Activated naive CD4-positive, alpha-beta T cell treated with anti-CD3 and anti-CD28 coated beads, Interleukin-2, amount 50 U/mL, for 72 hours (primary cell): Measurements from ENCODE around the gene FAM8A1. TPM values are rescaled to one million over a fixed set of nuclear protein-coding genes. Genes with fewer than 3 reads are reported as not detected.
A peak's percentile ranks its signal among the peaks of the same experiment; 100 is the strongest.

ENCODE experiments used
- ATAC-seq, 2 donors: fragments of 150-1000 bp; cut with Tn5 transposase; 2 replicates each; pipeline ENCODE4 v1.10.0; 2021; ENCODE audit warnings: mild to moderate bottlenecking in 2 of 2, moderate library complexity in 2 of 2
- DNase-seq, 2 donors: peaks; one replicate each; pipeline ENCODE4 v3.0.0; 2021 to 2022; ENCODE audit warnings: low spot score in 2 of 2
- H3K27ac Mint-ChIP-seq, 2 donors: one replicate each; pipeline ENCODE4 v1.8.0; 2022; ENCODE audit warnings: mild to moderate bottlenecking in 2 of 2, mixed read lengths in 2 of 2
- H3K36me3 Mint-ChIP-seq, 2 donors: one replicate each; pipeline ENCODE4 v1.8.0; 2022; ENCODE audit warnings: mixed read lengths in 2 of 2
- H3K9me3 Mint-ChIP-seq, 2 donors: one replicate each; pipeline ENCODE4 v1.8.0; 2022; ENCODE audit warnings: mixed read lengths in 2 of 2
- total RNA-seq, 2 donors: library from RNA; stranded (reverse); gene quantifications; one replicate each; pipeline ENCODE4 v1.2.3, GENCODE V29; 2022

FAM8A1 gene
- total RNA-seq, 2 donors from 2014 or later = 3.9 TPM

DNA sequence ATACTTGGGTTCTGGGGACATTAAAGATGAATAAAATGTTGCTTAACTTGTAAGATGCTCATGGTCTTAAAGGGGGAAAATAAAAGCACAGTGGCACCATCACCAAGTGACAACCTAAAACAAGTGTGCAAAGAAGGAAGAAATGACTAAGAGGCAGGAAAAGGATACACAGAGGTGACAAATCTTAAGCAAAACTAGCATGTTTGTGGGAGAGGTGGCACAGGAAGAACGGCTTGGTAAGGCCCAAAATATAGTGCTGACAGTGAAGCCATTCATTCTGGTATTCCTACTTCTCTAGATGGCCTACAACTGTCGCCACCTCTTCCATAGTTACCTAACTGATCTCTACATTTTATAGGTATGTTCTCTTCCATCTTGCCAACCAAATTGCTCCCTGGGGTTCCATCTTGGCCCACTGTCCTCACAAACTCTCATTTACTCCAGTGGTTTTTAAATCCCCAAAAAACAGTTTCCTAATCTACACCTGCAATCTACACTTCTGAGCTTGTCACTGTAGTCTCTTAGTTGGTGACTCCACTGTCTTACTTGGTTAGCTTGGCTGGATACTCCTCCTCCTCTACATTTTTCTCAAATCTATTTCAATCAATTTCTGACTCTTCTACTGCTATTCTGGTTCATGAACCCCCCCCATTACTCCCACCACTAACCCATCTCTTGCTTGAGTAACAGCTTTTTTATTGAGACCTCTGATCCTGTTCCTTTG lies 33.5 kb downstream of the FAM8A1 start:
- DNase-seq (peak in 1 of 2 donors; percentile 27), ATAC-seq (peak; percentile 90 to 95)
- Mint-ChIP-seq H3K9me3 (no peaks in the 10 kb centered on the region), H3K27ac (peak overlapping the region; percentile 33 to 76), H3K36me3 (peaks cover 27 to 73% of the 10 kb centered on the region in 2 donors)

DNA sequence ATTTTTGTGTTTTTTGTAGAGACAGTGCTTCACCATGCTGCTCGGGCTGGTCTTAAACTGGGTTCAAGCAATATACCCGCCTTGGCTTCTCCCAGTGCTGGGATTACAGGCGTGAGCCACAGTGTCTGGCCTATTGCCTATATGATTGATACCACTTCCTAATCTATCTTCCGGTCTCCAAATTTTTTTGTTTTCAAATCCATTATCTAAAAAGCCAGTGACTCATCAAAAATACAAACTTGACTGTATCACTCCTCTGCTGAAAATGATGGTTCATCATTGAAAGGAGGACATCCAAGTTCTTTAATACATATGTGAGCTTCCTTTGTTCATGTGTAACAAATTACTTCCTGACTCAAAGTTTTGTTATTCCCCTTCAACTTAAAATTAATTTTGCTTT lies 35.5 kb downstream of the FAM8A1 start:
- ATAC-seq = no peak
- no peak for DNase-seq
- Mint-ChIP-seq H3K36me3 (peaks cover 11 to 73% of the 10 kb centered on the region in 2 donors), H3K9me3 (no peaks in the 10 kb centered on the region), H3K27ac (peak overlapping the region; percentile 30 to 84)

DNA sequence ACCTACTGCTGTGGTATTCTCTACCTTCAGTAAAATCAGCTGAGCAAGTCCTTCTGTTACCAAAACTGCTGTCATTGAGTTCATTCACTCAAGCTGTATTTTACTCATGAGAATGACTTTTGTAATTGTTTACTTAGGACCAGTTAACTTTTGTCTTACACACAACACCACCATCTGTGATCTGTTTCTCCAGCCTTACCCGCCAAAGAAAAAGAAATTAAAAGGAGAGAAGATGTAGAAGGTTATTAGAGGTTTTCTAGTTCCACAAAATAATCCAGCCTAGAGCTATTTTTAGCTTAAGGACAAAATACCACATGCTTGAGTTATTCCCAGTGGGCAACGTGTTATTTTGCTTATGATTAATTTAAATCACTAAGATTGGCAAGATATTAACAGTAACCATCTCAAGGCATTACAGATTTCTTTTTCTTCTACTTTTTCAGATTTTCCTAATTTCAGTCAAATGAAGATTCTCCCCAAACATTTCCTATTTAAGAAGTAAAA lies 38.2 kb downstream of the FAM8A1 start:
- Mint-ChIP-seq H3K9me3 (no peaks in the 10 kb centered on the region), H3K27ac (no peak overlapping the region), H3K36me3 (peaks cover 6 to 67% of the 10 kb centered on the region in 2 donors)
- no peak for DNase-seq
- no peak for ATAC-seq

DNA sequence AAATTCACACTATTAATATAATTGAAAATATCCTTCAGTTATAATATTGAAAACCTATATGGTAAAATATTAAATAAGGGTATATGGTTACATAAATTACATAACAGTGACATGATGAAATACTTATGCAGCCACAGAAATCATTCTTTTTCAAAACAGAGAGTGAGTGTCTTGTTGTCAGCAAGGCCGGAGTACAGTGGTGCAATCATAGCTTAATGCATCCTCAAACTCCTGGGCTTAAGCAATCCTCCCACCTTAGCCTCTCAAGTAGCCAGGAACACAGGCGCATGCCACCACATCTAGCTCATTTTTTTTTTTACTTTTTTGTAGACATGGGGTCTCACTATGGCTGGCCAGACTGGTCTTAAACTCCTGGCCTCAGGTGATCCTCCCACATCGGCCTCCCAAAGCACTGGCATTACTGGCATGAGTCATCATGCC lies 40.4 kb downstream of the FAM8A1 start:
- no peaks in the 10 kb centered on the region for H3K9me3 Mint-ChIP-seq
- peaks cover 12 to 67% of the 10 kb centered on the region in 2 donors for H3K36me3 Mint-ChIP-seq
- H3K27ac Mint-ChIP-seq = no peak overlapping the region
- DNase-seq = no peak
- ATAC-seq = no peak

DNA sequence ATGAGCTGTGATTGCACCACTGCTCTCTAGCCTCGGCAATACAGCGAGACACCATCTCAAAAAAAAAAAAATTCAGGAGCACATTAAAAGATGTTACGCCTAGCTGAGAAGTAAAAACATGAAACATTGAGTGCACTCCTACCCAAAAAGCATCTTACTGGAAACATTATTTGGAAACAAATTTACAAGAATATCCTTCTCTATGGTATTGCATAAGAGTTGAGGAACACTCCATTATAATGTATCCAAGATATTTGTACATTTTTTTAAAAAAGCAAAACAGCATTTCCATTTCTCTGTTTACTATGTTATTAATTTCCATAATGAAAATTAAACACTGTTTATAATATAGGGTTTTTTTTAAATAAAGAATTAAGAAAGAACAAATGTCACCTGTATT lies 48.6 kb downstream of the FAM8A1 start:
- H3K27ac Mint-ChIP-seq = no peak overlapping the region
- ATAC-seq (no peak), DNase-seq (no peak)
- H3K36me3 Mint-ChIP-seq = peaks cover 13 to 48% of the 10 kb centered on the region in 2 donors
- no peaks in the 10 kb centered on the region for H3K9me3 Mint-ChIP-seq

DNA sequence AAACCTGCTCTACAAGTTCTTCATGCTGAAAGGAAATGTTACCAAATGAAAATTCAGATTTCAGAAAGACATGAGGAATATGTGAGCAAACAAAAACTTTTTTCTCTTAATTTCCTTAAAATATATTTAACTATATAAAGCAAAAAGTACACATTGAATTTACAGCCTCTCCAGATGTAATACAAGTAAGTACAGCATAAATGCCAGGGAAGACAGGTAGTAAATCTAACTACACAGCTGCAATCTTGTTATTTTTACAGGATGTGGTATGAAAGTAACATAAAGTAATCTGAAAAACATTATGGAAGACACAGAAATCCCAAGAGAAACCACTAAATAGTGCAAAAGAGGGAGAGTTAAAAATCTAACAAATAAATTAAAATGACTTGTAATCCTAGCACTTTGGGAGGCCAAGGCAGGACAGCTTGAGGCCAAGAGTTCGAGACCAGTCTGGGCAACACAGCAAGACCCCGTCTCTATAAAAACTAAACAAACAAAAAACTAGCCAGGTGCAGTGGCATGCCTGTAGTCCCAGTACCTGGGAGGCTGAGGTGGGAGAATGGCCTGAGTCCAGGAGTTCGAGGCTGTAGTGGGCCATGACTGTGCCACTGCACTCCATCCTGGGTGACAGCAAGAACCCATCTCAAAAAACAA lies 50.7 kb downstream of the FAM8A1 start:
- H3K9me3 Mint-ChIP-seq = no peaks in the 10 kb centered on the region
- H3K27ac Mint-ChIP-seq = no peak overlapping the region

DNA sequence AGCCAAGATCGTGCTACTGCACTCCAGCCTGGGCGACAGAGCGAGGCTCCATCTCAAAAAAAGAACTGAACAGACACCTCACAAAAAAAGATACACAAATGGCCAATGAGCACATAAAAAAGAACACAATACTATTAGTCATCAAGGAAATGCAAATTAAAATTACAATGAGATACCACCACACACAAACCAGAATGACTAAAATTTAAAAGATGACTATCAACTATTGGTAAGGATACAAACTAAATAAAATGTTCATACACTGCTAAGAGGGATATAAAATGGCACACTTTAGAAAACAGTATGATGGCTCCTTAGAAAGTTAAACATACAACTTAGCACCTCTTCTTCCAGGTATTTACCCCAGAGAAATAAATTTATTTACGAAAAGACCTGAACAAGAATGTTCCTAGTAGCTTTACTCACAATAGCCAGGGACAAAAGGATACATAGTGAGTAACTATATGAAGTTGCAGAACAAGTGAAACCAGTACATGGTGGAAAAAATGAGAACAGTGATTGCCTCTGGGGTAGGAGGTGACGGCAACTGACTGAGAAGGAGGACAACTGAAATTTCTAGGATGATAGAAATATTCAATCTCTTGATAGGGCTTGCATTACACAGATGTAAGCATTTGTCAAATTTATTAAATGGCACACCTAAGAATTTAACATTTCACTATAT lies 53.2 kb downstream of the FAM8A1 start:
- Mint-ChIP-seq H3K27ac (peak overlapping the region; percentile 65 to 92), H3K36me3 (peaks cover 12 to 44% of the 10 kb centered on the region in 2 donors), H3K9me3 (no peaks in the 10 kb centered on the region)
- ATAC-seq = peak; percentile 71 to 89
- DNase-seq = no peak

More for the DNA sequence above, 50.7 kb downstream of the FAM8A1 start:
- peaks cover 6 to 42% of the 10 kb centered on the region in 2 donors for H3K36me3 Mint-ChIP-seq
- DNase-seq (no peak), ATAC-seq (no peak)

DNA sequence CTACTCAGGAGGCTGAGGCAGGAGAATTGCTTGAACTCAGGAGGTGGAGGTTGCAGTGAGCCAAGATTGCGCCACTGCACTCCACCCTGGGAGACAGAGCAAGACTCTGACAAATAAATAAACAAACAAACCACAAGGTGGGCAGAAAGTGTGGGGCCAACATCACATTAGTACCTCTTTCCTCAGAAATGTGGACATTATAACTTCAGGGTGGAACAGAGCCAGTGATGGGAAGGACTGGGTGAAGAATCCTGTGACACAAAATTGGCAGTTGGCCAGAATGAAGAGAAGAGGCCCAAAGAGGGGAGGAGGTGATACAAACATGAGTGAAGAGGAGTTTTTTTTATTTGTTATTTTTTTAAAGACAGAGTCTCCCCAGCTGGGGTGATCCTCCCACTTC lies 56.0 kb downstream of the FAM8A1 start:
- no peaks in the 10 kb centered on the region for H3K9me3 Mint-ChIP-seq

DNA sequence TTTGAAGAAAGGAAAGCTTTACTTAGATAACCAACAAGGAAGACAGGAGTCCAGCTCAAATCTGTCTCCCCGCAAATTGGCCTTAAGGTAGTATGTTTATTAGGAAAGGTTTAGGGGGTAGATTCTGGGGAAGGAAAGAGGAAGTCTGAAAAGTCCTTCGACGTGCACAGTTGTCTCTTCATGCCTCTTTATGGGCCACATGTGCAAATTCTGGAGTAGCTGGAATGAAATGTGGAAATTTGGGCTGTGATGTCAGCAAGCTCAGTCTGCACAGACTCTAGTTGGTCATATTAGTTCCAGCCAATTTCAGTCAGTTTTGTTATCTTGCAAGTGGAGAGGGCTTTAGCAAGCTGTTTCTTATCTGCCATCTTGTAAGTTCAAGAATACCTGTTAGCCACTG lies 56.5 kb downstream of the FAM8A1 start:
- Mint-ChIP-seq H3K36me3 (peaks cover 5 to 40% of the 10 kb centered on the region in 2 donors), H3K27ac (no peak overlapping the region)

More for the DNA sequence above, 56.0 kb downstream of the FAM8A1 start:
- H3K36me3 Mint-ChIP-seq = peaks cover 5 to 35% of the 10 kb centered on the region in 2 donors
- ATAC-seq (no peak), DNase-seq (no peak)
- no peak overlapping the region for H3K27ac Mint-ChIP-seq

More for the DNA sequence above, 56.5 kb downstream of the FAM8A1 start:
- no peaks in the 10 kb centered on the region for H3K9me3 Mint-ChIP-seq
- ATAC-seq (no peak), DNase-seq (no peak)

Other genes starting within 250 kb of the FAM8A1 start
- not detected for gene CAP2, start 206.7 kb upstream of the FAM8A1 start, total RNA-seq
- 10 to 100 TPM; 77.3 to 84.8 TPM for gene NUP153, start 106.6 kb downstream of the FAM8A1 start, total RNA-seq